ENCODE results near the gene EBP.
"Not testable (repeated sequence)": the region's sequence is repeated elsewhere in the genome, so short reads cannot be mapped to it uniquely, and the experiment has no call there.

The EBP gene

GRCh38 chrX:48522291-48522690 lies 683 bp downstream of the EBP start:
- Mint-ChIP-seq H3K9me3 (no peaks in the 10 kb centered on the region), H3K4me3 (peak overlapping the region; percentile 95), H3K4me1 (ENCODE audit: low read depth) (peaks cover 29% of the 10 kb centered on the region), H3K36me3 (ENCODE audit: low read depth) (peaks cover 32% of the 10 kb centered on the region), H3K27ac (peak overlapping the region; percentile 98), H3K27me3 (ENCODE audit: low read depth) (no peaks in the 10 kb centered on the region)
- DNase-seq (ENCODE audit: low spot score): no peak

- Mint-ChIP-seq H3K4me1 (ENCODE audit: low read depth) (peaks cover 31% of the 10 kb centered on the region), H3K27ac (peak overlapping the region; percentile 57), H3K9me3 (no peaks in the 10 kb centered on the region), H3K4me3 (peak overlapping the region; percentile 95), H3K27me3 (ENCODE audit: low read depth) (no peaks in the 10 kb centered on the region), H3K36me3 (ENCODE audit: low read depth) (peaks cover 45% of the 10 kb centered on the region)
- no peak for DNase-seq (ENCODE audit: low spot score)
Measured at GRCh38 chrX:48523682-48524081, 2.1 kb downstream of the EBP start.

GRCh38 chrX:48525853-48526252 lies 4.2 kb downstream of the EBP start:
- H3K4me1 Mint-ChIP-seq (ENCODE audit: low read depth): peaks cover 16% of the 10 kb centered on the region
- H3K27me3 Mint-ChIP-seq (ENCODE audit: low read depth): not testable (repeated sequence)

GRCh38 chrX:48530736-48531135 lies 9.1 kb downstream of the EBP start:
- H3K4me3 Mint-ChIP-seq: no peak overlapping the region
- peaks cover 49% of the 10 kb centered on the region for H3K36me3 Mint-ChIP-seq (ENCODE audit: low read depth)
- peaks cover 23% of the 10 kb centered on the region for H3K4me1 Mint-ChIP-seq (ENCODE audit: low read depth)
- no peaks in the 10 kb centered on the region for H3K9me3 Mint-ChIP-seq
- no peaks in the 10 kb centered on the region for H3K27me3 Mint-ChIP-seq (ENCODE audit: low read depth)
- no peak for DNase-seq (ENCODE audit: low spot score)
- no peak overlapping the region for H3K27ac Mint-ChIP-seq

More at GRCh38 chrX:48525853-48526252, 4.2 kb downstream of the EBP start:
- not testable (repeated sequence) for DNase-seq (ENCODE audit: low spot score); H3K27ac Mint-ChIP-seq; H3K9me3 Mint-ChIP-seq
- Mint-ChIP-seq H3K36me3 (ENCODE audit: low read depth) (peaks cover 48% of the 10 kb centered on the region), H3K4me3 (peak overlapping the region; percentile 78)

GRCh38 chrX:48531358-48531959 lies 9.9 kb downstream of the EBP start:
- H3K9me3 Mint-ChIP-seq: no peaks in the 10 kb centered on the region
- peak overlapping the region; percentile 30 for H3K4me3 Mint-ChIP-seq
- peaks cover 43% of the 10 kb centered on the region for H3K36me3 Mint-ChIP-seq (ENCODE audit: low read depth)
- DNase-seq (ENCODE audit: low spot score): no peak
- H3K27ac Mint-ChIP-seq: peak overlapping the region; percentile 89
- peaks cover 22% of the 10 kb centered on the region for H3K4me1 Mint-ChIP-seq (ENCODE audit: low read depth)
- no peaks in the 10 kb centered on the region for H3K27me3 Mint-ChIP-seq (ENCODE audit: low read depth)

- Mint-ChIP-seq H3K4me3 (no peak overlapping the region), H3K9me3 (no peaks in the 10 kb centered on the region), H3K27me3 (ENCODE audit: low read depth) (no peaks in the 10 kb centered on the region), H3K36me3 (ENCODE audit: low read depth) (peaks cover 38% of the 10 kb centered on the region), H3K27ac (peak overlapping the region; percentile 89), H3K4me1 (ENCODE audit: low read depth) (peaks cover 19% of the 10 kb centered on the region)
- no peak for DNase-seq (ENCODE audit: low spot score)
Measured at GRCh38 chrX:48532161-48532560, 10.6 kb downstream of the EBP start.

- peak overlapping the region; percentile 50 for H3K27ac Mint-ChIP-seq
- H3K36me3 Mint-ChIP-seq (ENCODE audit: low read depth): peaks cover 28% of the 10 kb centered on the region
- no peak overlapping the region for H3K4me3 Mint-ChIP-seq
- H3K4me1 Mint-ChIP-seq (ENCODE audit: low read depth): peaks cover 19% of the 10 kb centered on the region
- DNase-seq (ENCODE audit: low spot score): no peak
- no peaks in the 10 kb centered on the region for H3K27me3 Mint-ChIP-seq (ENCODE audit: low read depth)
- H3K9me3 Mint-ChIP-seq: no peaks in the 10 kb centered on the region
Measured at GRCh38 chrX:48533165-48533564, 11.6 kb downstream of the EBP start.

- Mint-ChIP-seq H3K27ac (peak overlapping the region; percentile 97), H3K4me1 (ENCODE audit: low read depth) (peaks cover 20% of the 10 kb centered on the region), H3K27me3 (ENCODE audit: low read depth) (no peaks in the 10 kb centered on the region), H3K9me3 (no peaks in the 10 kb centered on the region), H3K4me3 (peak overlapping the region; percentile 97), H3K36me3 (ENCODE audit: low read depth) (peaks cover 19% of the 10 kb centered on the region)
- no peak for DNase-seq (ENCODE audit: low spot score)
Measured at GRCh38 chrX:48538641-48539344, 17.2 kb downstream of the EBP start.

- Mint-ChIP-seq H3K36me3 (ENCODE audit: low read depth) (peaks cover 21% of the 10 kb centered on the region), H3K27me3 (ENCODE audit: low read depth) (no peaks in the 10 kb centered on the region), H3K4me1 (ENCODE audit: low read depth) (peaks cover 20% of the 10 kb centered on the region), H3K27ac (peak within 1 kb of the TSS; percentile 97), H3K9me3 (no peaks in the 10 kb centered on the region), H3K4me3 (peak within 1 kb of the TSS; percentile 97)
- DNase-seq (ENCODE audit: low spot score): peak; percentile 95
Measured at GRCh38 chrX:48539345-48540027, 17.9 kb downstream of the EBP start, which contains the start of gene TBC1D25. TBC1D25 (plus strand) TSS chrX:48539714; CDS start chrX:48539798, 84 bp downstream.

GRCh38 chrX:48540028-48540375 lies 18.4 kb downstream of the EBP start:
- peaks cover 20% of the 10 kb centered on the region for H3K4me1 Mint-ChIP-seq (ENCODE audit: low read depth)
- peak overlapping the region; percentile 97 for H3K27ac Mint-ChIP-seq
- H3K4me3 Mint-ChIP-seq: peak overlapping the region; percentile 97
- no peak for DNase-seq (ENCODE audit: low spot score)
- peaks cover 21% of the 10 kb centered on the region for H3K36me3 Mint-ChIP-seq (ENCODE audit: low read depth)
- H3K27me3 Mint-ChIP-seq (ENCODE audit: low read depth): no peaks in the 10 kb centered on the region
- no peaks in the 10 kb centered on the region for H3K9me3 Mint-ChIP-seq

- Mint-ChIP-seq H3K4me1 (ENCODE audit: low read depth) (peaks cover 18% of the 10 kb centered on the region), H3K27me3 (ENCODE audit: low read depth) (no peaks in the 10 kb centered on the region), H3K27ac (peak overlapping the region; percentile 97), H3K9me3 (no peaks in the 10 kb centered on the region), H3K36me3 (ENCODE audit: low read depth) (peaks cover 23% of the 10 kb centered on the region), H3K4me3 (peak overlapping the region; percentile 97)
- no peak for DNase-seq (ENCODE audit: low spot score)
Measured at GRCh38 chrX:48540480-48540879, 18.9 kb downstream of the EBP start.

- H3K36me3 Mint-ChIP-seq (ENCODE audit: low read depth): peaks cover 24% of the 10 kb centered on the region
- H3K27me3 Mint-ChIP-seq (ENCODE audit: low read depth): no peaks in the 10 kb centered on the region
- peak overlapping the region; percentile 97 for H3K4me3 Mint-ChIP-seq
- H3K9me3 Mint-ChIP-seq: no peaks in the 10 kb centered on the region
- peak overlapping the region; percentile 62 for H3K27ac Mint-ChIP-seq
- H3K4me1 Mint-ChIP-seq (ENCODE audit: low read depth): peaks cover 15% of the 10 kb centered on the region
- DNase-seq (ENCODE audit: low spot score): no peak
Measured at GRCh38 chrX:48541140-48541814, 19.7 kb downstream of the EBP start.

- H3K9me3 Mint-ChIP-seq: no peaks in the 10 kb centered on the region
- H3K36me3 Mint-ChIP-seq (ENCODE audit: low read depth): peaks cover 23% of the 10 kb centered on the region
- no peak overlapping the region for H3K4me3 Mint-ChIP-seq
- DNase-seq (ENCODE audit: low spot score): no peak
- H3K27me3 Mint-ChIP-seq (ENCODE audit: low read depth): no peaks in the 10 kb centered on the region
- no peaks in the 10 kb centered on the region for H3K4me1 Mint-ChIP-seq (ENCODE audit: low read depth)
- no peak overlapping the region for H3K27ac Mint-ChIP-seq
Measured at GRCh38 chrX:48548871-48549270, 27.3 kb downstream of the EBP start.
